IPS-15b (cell line): Measurements from ENCODE around the gene RASL12.
"Not testable (repeated sequence)": the region's sequence is repeated elsewhere in the genome, so short reads cannot be mapped to it uniquely, and the experiment has no call there.

Experiments
- H3K27me3 ChIP-seq: one replicate; pipeline ENCODE4 v1.6.1; 2013; ENCODE audit warnings: low read length; ENCODE audit not compliant: control insufficient read depth, insufficient read depth
- H3K36me3 ChIP-seq: one replicate; pipeline ENCODE4 v1.6.1; 2013; ENCODE audit warnings: low read length; ENCODE audit not compliant: control insufficient read depth, insufficient read depth
- H3K4me1 ChIP-seq: one replicate; pipeline ENCODE4 v1.6.1; 2013; ENCODE audit warnings: mild to moderate bottlenecking, low read length; ENCODE audit not compliant: control insufficient read depth, insufficient read depth
- H3K4me3 ChIP-seq: one replicate; pipeline ENCODE4 v1.5.1; 2013; ENCODE audit warnings: low read depth, low read length
- H3K9ac ChIP-seq: one replicate; pipeline ENCODE4 v1.6.1; 2013; ENCODE audit warnings: low read depth, mild to moderate bottlenecking, low read length
- H3K9me3 ChIP-seq: one replicate; pipeline ENCODE4 v1.6.1; 2013; ENCODE audit warnings: mild to moderate bottlenecking, low read length; ENCODE audit not compliant: control insufficient read depth, insufficient read depth

RASL12 gene

DNA sequence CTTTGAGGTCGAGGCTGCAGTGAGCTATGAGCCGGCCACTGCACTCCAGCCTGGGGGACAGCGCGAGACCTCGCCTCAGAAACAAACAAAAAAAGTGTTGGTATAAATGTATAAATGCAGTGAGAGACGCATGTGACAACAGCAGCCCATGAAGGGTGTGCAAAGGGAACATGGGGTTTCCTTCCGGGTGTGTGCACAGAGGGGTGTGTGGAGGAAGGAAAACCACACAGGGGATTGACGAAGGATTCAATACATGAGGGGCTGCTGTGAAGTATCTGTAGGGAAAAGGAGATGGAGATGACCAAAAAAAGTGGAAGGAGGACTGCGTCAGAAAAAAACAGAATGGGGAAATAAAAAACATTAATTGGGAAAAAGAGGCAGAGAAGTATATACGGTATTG is 39.5 kb downstream of the RASL12 start:
- peak overlapping the region; percentile 91 for H3K4me3 ChIP-seq
- H3K36me3 ChIP-seq, result no peaks in the 10 kb centered on the region
- peaks cover 2% of the 10 kb centered on the region for H3K27me3 ChIP-seq
- H3K9ac ChIP-seq, result no peak overlapping the region
- no peaks in the 10 kb centered on the region for H3K4me1 ChIP-seq
- no peaks in the 10 kb centered on the region for H3K9me3 ChIP-seq

DNA sequence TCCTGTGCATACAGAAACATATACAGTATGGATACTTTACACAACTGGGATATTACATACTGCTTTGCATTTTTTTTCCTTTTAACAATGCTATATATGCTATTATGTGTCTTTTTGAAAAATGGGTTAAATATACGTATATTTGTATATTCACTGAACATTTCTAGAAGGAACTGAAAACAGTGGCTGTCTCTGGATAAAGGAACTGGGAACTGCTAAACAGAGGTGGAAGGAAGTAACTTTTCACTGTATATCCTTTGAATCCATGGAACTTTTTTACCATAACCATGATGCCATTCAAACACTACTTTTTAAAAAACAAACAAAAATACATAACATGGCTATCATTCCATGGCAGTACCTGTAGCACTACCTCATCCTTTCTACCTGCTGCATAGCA is 40.2 kb downstream of the RASL12 start:
- H3K27me3 ChIP-seq, result peaks cover 2% of the 10 kb centered on the region
- no peak overlapping the region for H3K4me3 ChIP-seq
- H3K9me3 ChIP-seq, result no peaks in the 10 kb centered on the region
- H3K36me3 ChIP-seq, result no peaks in the 10 kb centered on the region
- no peaks in the 10 kb centered on the region for H3K4me1 ChIP-seq
- H3K9ac ChIP-seq, result no peak overlapping the region

- Histone ChIP-seq H3K4me3 (no peak overlapping the region), H3K4me1 (no peaks in the 10 kb centered on the region), H3K27me3 (peaks cover 2% of the 10 kb centered on the region), H3K9me3 (no peaks in the 10 kb centered on the region), H3K36me3 (no peaks in the 10 kb centered on the region), H3K9ac (no peak overlapping the region)
These were observed 41.0 kb downstream of the RASL12 start for GRCh38 chr15:65026756-65027155.

DNA sequence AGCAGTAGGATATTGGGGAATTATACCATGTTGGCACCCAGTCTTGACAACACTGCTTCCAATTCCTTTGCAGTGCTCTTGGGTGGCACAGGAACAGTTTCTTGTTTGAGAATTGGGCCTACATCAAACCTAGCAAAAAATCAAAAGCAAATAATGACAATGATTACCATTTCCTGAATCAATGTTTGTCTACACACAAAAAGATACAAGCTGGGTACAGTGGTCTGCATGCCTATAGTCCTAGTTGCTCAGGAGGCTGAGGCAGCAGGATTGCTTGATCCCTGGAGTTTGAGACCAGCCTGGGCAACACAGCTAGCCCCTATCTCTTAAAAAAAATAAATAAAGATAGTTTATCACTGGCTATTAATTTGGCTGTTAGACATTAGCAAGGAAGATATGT is 46.3 kb downstream of the RASL12 start:
- Histone ChIP-seq H3K4me1 (no peaks in the 10 kb centered on the region), H3K9ac (no peak overlapping the region), H3K9me3 (no peaks in the 10 kb centered on the region), H3K27me3 (no peaks in the 10 kb centered on the region), H3K4me3 (no peak overlapping the region), H3K36me3 (no peaks in the 10 kb centered on the region)

GRCh38 chr15:65020419-65020818 is 47.4 kb downstream of the RASL12 start:
- Histone ChIP-seq H3K36me3 (no peaks in the 10 kb centered on the region), H3K9me3 (no peaks in the 10 kb centered on the region), H3K4me3 (no peak overlapping the region), H3K27me3 (no peaks in the 10 kb centered on the region), H3K4me1 (no peaks in the 10 kb centered on the region), H3K9ac (no peak overlapping the region)

- H3K9ac ChIP-seq, H3K27me3 ChIP-seq, H3K36me3 ChIP-seq, H3K4me3 ChIP-seq, H3K4me1 ChIP-seq, H3K9me3 ChIP-seq: not testable (repeated sequence)
These were observed 56.6 kb downstream of the RASL12 start for GRCh38 chr15:65011198-65011597.

GRCh38 chr15:65008983-65009382 is 58.8 kb downstream of the RASL12 start:
- H3K9me3 ChIP-seq, result no peaks in the 10 kb centered on the region
- H3K27me3 ChIP-seq, result no peaks in the 10 kb centered on the region
- H3K4me1 ChIP-seq, result peaks cover 4% of the 10 kb centered on the region
- H3K9ac ChIP-seq, result no peak overlapping the region
- peaks cover 3% of the 10 kb centered on the region for H3K36me3 ChIP-seq
- H3K4me3 ChIP-seq, result no peak overlapping the region

DNA sequence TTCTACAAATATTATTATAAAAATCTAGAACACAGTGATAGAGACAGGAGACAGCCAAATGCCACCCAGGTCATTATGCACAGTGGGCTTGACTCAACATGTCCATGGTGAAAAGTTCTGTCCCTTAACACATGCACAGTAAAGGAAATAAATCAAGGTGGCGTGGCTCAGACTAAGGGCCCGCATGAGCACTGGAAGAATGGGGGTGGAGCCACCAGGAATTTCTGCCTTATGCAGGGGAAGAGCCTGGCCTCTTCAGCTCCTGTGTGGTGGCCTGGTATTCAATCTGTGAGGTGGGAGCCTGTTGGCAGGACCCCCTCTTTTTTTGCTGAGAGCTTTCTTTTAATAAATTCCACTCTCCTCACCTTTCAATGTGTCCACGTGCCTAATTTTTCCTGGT is 60.9 kb downstream of the RASL12 start:
- Histone ChIP-seq H3K4me1 (peaks cover 4% of the 10 kb centered on the region), H3K36me3 (peaks cover 3% of the 10 kb centered on the region), H3K27me3 (no peaks in the 10 kb centered on the region), H3K9me3 (no peaks in the 10 kb centered on the region), H3K4me3 (no peak overlapping the region), H3K9ac (no peak overlapping the region)

- Histone ChIP-seq H3K4me3 (no peak overlapping the region), H3K36me3 (peaks cover 3% of the 10 kb centered on the region), H3K9ac (no peak overlapping the region), H3K27me3 (no peaks in the 10 kb centered on the region), H3K4me1 (peaks cover 4% of the 10 kb centered on the region), H3K9me3 (no peaks in the 10 kb centered on the region)
These were observed 62.8 kb downstream of the RASL12 start for GRCh38 chr15:65004993-65005392.
